Measurements from ENCODE around the gene RNF112.
"Not testable (repeated sequence)": the region's sequence is repeated elsewhere in the genome, so short reads cannot be mapped to it uniquely, and the experiment has no call there.

Gene RNF112

DNA sequence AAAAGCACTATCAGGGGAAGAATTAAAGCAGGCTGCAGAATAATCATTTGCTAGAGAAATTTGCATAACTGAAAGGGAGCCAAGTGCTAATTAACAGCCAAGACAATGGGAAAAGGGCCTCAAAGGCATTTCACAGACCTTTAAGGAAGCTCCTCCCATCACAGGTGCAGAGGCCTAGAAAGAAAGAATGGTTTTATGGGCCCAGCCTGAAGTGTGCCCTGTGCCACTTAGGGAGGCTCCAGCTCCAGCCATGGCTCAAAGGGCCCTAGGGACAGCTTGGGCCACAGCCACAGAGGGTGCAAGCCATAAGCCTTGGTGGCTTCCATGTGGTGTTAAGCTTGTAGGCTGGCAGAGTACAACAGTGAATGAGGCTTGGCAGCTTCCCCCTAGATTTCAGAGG is 50.1 kb downstream of the RNF112 start:
- no peaks in the 10 kb centered on the region for H3K27me3 ChIP-seq (ENCODE audit: insufficient read depth, insufficient read length)
- H3K9me3 ChIP-seq (ENCODE audit: insufficient read depth, low read length) = no peaks in the 10 kb centered on the region
- no peak for DNase-seq (ENCODE audit: low read depth, low spot score)
- no peak for TF ChIP-seq ZNF274 (IDR thresholded peaks at IDR 0.05; ENCODE audit: low read depth, low read length)
- TF ChIP-seq SUZ12 (IDR thresholded peaks at IDR 0.05; ENCODE audit: extremely low read depth, insufficient read depth, insufficient read length) = no peak
- no peak for TF ChIP-seq YY1 (IDR thresholded peaks at IDR 0.05; ENCODE audit: insufficient read depth, insufficient read length)
- H3K9ac ChIP-seq (ENCODE audit: insufficient read length, low read depth) = no peak overlapping the region
- H3K36me3 ChIP-seq (ENCODE audit: insufficient read depth, insufficient read length, low read length) = no peaks in the 10 kb centered on the region
- no peak overlapping the region for H3K4me3 ChIP-seq (ENCODE audit: insufficient read length, low read depth)
- peaks cover 13% of the 10 kb centered on the region for H3K4me1 ChIP-seq (ENCODE audit: insufficient read depth, insufficient read length)

DNA sequence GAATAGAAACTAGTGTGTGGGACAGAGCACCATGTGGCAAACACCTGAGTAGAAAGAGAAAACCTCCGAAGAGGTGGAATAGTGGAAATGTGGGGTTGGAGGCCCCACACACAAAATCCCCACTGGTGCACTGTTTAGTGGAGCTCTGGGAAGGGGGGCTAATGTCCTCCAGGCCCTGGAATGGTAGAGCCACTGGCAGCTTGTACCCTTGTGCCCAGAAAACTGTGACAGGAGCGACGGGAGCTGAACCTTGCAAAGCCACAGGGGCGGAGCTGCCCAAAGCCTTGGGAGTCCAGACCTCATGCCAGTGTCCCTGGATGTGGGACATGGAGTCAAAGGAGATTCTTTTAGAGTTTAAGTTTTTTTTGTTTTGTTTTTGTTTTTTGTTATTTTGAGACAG is 50.6 kb downstream of the RNF112 start:
- no peak overlapping the region for H3K9ac ChIP-seq (ENCODE audit: insufficient read length, low read depth)
- TF ChIP-seq SUZ12 (IDR thresholded peaks at IDR 0.05; ENCODE audit: extremely low read depth, insufficient read depth, insufficient read length) (no peak), ZNF274 (IDR thresholded peaks at IDR 0.05; ENCODE audit: low read depth, low read length) (no peak), YY1 (IDR thresholded peaks at IDR 0.05; ENCODE audit: insufficient read depth, insufficient read length) (no peak)
- DNase-seq (ENCODE audit: low read depth, low spot score) = no peak
- H3K36me3 ChIP-seq (ENCODE audit: insufficient read depth, insufficient read length, low read length) = no peaks in the 10 kb centered on the region
- no peak overlapping the region for H3K4me3 ChIP-seq (ENCODE audit: insufficient read length, low read depth)
- no peaks in the 10 kb centered on the region for H3K27me3 ChIP-seq (ENCODE audit: insufficient read depth, insufficient read length)
- no peaks in the 10 kb centered on the region for H3K9me3 ChIP-seq (ENCODE audit: insufficient read depth, low read length)
- peaks cover 13% of the 10 kb centered on the region for H3K4me1 ChIP-seq (ENCODE audit: insufficient read depth, insufficient read length)

DNA sequence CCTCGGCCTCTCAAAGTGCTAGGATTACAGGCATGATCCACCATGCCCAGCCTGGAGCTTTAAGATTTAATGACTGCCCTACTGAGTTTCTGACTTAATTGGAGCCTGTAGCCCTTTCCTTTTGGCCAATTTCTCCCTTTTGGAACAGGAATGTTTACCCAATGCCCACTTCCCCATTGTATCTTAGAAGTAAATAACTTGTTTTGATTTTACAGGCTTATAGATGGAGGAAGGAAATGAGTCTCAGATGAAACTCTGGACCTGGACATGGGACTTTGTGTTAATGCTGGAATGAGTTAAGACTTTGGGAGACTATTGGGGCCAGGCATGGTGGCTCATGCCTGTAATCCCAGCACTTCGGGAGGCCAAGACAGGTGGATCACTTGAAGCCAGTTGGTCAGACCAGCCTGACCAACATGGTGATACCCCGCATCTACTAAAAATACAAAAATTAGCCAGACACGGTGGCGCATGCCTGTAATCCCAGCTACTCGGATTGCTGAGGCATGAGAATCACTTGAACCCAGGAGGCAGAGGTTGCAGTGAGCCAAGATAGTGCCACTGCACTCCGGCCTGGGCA is 51.5 kb downstream of the RNF112 start:
- H3K36me3 ChIP-seq (ENCODE audit: insufficient read depth, insufficient read length, low read length); DNase-seq (ENCODE audit: low read depth, low spot score); H3K9me3 ChIP-seq (ENCODE audit: insufficient read depth, low read length); H3K9ac ChIP-seq (ENCODE audit: insufficient read length, low read depth); H3K4me3 ChIP-seq (ENCODE audit: insufficient read length, low read depth); H3K27me3 ChIP-seq (ENCODE audit: insufficient read depth, insufficient read length): not testable (repeated sequence)
- peaks cover 13% of the 10 kb centered on the region for H3K4me1 ChIP-seq (ENCODE audit: insufficient read depth, insufficient read length)

DNA sequence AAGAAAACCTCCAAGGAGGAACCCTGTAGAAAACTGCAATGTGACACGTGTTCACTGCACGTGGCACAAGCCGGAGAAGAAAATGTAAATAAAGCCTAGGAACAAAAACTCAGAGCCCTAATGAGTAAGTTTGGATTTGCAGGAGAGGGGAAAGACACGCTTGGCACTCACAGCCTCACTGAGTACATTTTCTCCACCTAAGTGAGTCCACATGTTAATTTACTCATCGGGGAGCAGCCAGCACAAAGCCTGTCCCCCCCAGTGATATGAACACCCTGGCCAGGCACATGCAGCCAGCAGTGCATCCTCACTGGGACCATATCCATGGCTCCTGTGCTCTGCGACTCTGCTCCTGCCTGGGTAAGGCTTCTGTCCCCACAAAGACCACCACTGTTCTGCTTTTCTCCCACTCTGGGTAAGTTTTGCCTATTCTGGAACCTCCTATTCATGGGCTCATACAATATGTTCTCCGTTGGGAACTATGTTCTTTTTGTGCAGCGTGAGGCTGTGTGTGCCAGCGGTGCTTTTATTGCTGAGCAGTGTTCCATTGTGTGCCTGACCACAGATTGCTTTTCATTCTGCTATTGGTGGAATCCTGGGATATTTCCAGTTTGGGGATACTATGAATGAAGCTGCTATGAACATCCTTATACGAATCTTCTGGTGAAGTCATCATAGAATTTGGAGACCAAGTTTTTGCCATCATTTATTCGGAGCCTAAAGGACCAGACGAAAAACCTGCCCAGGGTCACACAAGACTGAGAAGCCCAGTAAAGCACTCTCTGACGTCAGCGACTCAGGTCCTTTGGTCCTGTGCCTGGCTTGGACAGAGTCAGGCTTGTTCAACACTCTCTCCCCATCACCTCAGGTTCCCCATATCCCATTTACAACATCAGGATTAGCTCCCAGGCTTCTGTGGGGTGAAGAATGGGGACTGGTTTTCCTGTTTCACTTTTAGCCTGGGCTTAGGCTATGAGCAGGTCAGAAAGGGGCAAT is 53.3 kb downstream of the RNF112 start:
- TF ChIP-seq ZNF274 (IDR thresholded peaks at IDR 0.05; ENCODE audit: low read depth, low read length) = no peak
- TF ChIP-seq YY1 (IDR thresholded peaks at IDR 0.05; ENCODE audit: insufficient read depth, insufficient read length) = no peak
- TF ChIP-seq SUZ12 (IDR thresholded peaks at IDR 0.05; ENCODE audit: extremely low read depth, insufficient read depth, insufficient read length) = no peak
- Histone ChIP-seq H3K36me3 (ENCODE audit: insufficient read depth, insufficient read length, low read length) (no peaks in the 10 kb centered on the region), H3K4me1 (ENCODE audit: insufficient read depth, insufficient read length) (peaks cover 13% of the 10 kb centered on the region), H3K9ac (ENCODE audit: insufficient read length, low read depth) (peak overlapping the region; percentile 1), H3K4me3 (ENCODE audit: insufficient read length, low read depth) (no peak overlapping the region), H3K9me3 (ENCODE audit: insufficient read depth, low read length) (no peaks in the 10 kb centered on the region), H3K27me3 (ENCODE audit: insufficient read depth, insufficient read length) (no peaks in the 10 kb centered on the region)
- no peak for DNase-seq (ENCODE audit: low read depth, low spot score)
